Measurements from ENCODE around the gene COL6A5. TPM values are rescaled to one million over a fixed set of nuclear protein-coding genes. Genes with fewer than 3 reads are reported as not detected.

COL6A5 gene
- total RNA-seq, 1 experiment from 2014 or later, result not detected

- intact Hi-C loops (cut with micrococcal nuclease; ENCODE audit: unreplicated experiment), result no loop called here
- H3K36me3 Mint-ChIP-seq (ENCODE audit: insufficient read depth, unreplicated experiment), result no peaks in the 10 kb centered on the region
- BruUV-seq (replicated peaks), result no TSS peak
- H3K9me3 Mint-ChIP-seq (ENCODE audit: low read depth, unreplicated experiment), result no peaks in the 10 kb centered on the region
- H3K27me3 Mint-ChIP-seq (ENCODE audit: unreplicated experiment), result peaks cover 35% of the 10 kb centered on the region
- DNase-seq, result no peak
- no peaks in the 10 kb centered on the region for H3K4me1 Mint-ChIP-seq (ENCODE audit: low read depth, unreplicated experiment)
- H3K27ac Mint-ChIP-seq (ENCODE audit: unreplicated experiment), result no peak overlapping the region
- no peak overlapping the region for H3K4me3 Mint-ChIP-seq (ENCODE audit: low read depth, unreplicated experiment)
- CTCF ChIA-PET, result no interaction called here
- TF ChIP-seq CTCF (IDR thresholded peaks at IDR 0.05; ENCODE audit: unreplicated experiment), result no peak
Observed at GRCh38 chr3:130488288-130488687, 142.8 kb downstream of the COL6A5 start.

GRCh38 chr3:130488769-130489450 is 143.4 kb downstream of the COL6A5 start:
- Mint-ChIP-seq H3K36me3 (ENCODE audit: insufficient read depth, unreplicated experiment) (no peaks in the 10 kb centered on the region), H3K27ac (ENCODE audit: unreplicated experiment) (no peak overlapping the region), H3K27me3 (ENCODE audit: unreplicated experiment) (peaks cover 33% of the 10 kb centered on the region), H3K9me3 (ENCODE audit: low read depth, unreplicated experiment) (no peaks in the 10 kb centered on the region), H3K4me1 (ENCODE audit: low read depth, unreplicated experiment) (no peaks in the 10 kb centered on the region), H3K4me3 (ENCODE audit: low read depth, unreplicated experiment) (no peak overlapping the region)
- CTCF ChIA-PET, result no interaction called here
- intact Hi-C loops (cut with micrococcal nuclease; ENCODE audit: unreplicated experiment), result no loop called here
- BruUV-seq (replicated peaks), result no TSS peak
- DNase-seq, result no peak
- no peak for TF ChIP-seq CTCF (IDR thresholded peaks at IDR 0.05; ENCODE audit: unreplicated experiment)

- no TSS peak for BruUV-seq (replicated peaks)
Observed at GRCh38 chr3:130490241-130490640, 144.8 kb downstream of the COL6A5 start.

GRCh38 chr3:130491431-130491830 is 146.0 kb downstream of the COL6A5 start:
- intact Hi-C loops (cut with micrococcal nuclease; ENCODE audit: unreplicated experiment), result no loop called here
- no peaks in the 10 kb centered on the region for H3K36me3 Mint-ChIP-seq (ENCODE audit: insufficient read depth, unreplicated experiment)
- H3K27me3 Mint-ChIP-seq (ENCODE audit: unreplicated experiment), result peaks cover 33% of the 10 kb centered on the region
- BruUV-seq (replicated peaks), result no TSS peak
- no peak overlapping the region for H3K4me3 Mint-ChIP-seq (ENCODE audit: low read depth, unreplicated experiment)
- no peak overlapping the region for H3K27ac Mint-ChIP-seq (ENCODE audit: unreplicated experiment)
- no peaks in the 10 kb centered on the region for H3K9me3 Mint-ChIP-seq (ENCODE audit: low read depth, unreplicated experiment)
- CTCF ChIA-PET, result no interaction called here
- H3K4me1 Mint-ChIP-seq (ENCODE audit: low read depth, unreplicated experiment), result no peaks in the 10 kb centered on the region
- no peak for DNase-seq
- no peak for TF ChIP-seq CTCF (IDR thresholded peaks at IDR 0.05; ENCODE audit: unreplicated experiment)

More at GRCh38 chr3:130490241-130490640, 144.8 kb downstream of the COL6A5 start:
- Mint-ChIP-seq H3K27ac (ENCODE audit: unreplicated experiment) (no peak overlapping the region), H3K27me3 (ENCODE audit: unreplicated experiment) (peaks cover 33% of the 10 kb centered on the region), H3K9me3 (ENCODE audit: low read depth, unreplicated experiment) (no peaks in the 10 kb centered on the region), H3K4me1 (ENCODE audit: low read depth, unreplicated experiment) (no peaks in the 10 kb centered on the region), H3K4me3 (ENCODE audit: low read depth, unreplicated experiment) (no peak overlapping the region), H3K36me3 (ENCODE audit: insufficient read depth, unreplicated experiment) (no peaks in the 10 kb centered on the region)
- TF ChIP-seq CTCF (IDR thresholded peaks at IDR 0.05; ENCODE audit: unreplicated experiment), result no peak
- DNase-seq, result no peak
- intact Hi-C loops (cut with micrococcal nuclease; ENCODE audit: unreplicated experiment), result no loop called here
- CTCF ChIA-PET, result no interaction called here
